TTC549 (cell line): ENCODE measurements around the gene PHF10.
"Not testable (repeated sequence)": the region's sequence is repeated elsewhere in the genome, so short reads cannot be mapped to it uniquely, and the experiment has no call there.

Experiments used
- FAIRE-seq: peaks from 2 replicates; lab custom pipeline; 2012; peaks lifted over from hg19 to GRCh38; lab: Jason Lieb, UNC

Gene PHF10

GRCh38 chr6:169723200-169723909, 945 bp downstream of the PHF10 start:
- FAIRE-seq: no peak

DNA sequence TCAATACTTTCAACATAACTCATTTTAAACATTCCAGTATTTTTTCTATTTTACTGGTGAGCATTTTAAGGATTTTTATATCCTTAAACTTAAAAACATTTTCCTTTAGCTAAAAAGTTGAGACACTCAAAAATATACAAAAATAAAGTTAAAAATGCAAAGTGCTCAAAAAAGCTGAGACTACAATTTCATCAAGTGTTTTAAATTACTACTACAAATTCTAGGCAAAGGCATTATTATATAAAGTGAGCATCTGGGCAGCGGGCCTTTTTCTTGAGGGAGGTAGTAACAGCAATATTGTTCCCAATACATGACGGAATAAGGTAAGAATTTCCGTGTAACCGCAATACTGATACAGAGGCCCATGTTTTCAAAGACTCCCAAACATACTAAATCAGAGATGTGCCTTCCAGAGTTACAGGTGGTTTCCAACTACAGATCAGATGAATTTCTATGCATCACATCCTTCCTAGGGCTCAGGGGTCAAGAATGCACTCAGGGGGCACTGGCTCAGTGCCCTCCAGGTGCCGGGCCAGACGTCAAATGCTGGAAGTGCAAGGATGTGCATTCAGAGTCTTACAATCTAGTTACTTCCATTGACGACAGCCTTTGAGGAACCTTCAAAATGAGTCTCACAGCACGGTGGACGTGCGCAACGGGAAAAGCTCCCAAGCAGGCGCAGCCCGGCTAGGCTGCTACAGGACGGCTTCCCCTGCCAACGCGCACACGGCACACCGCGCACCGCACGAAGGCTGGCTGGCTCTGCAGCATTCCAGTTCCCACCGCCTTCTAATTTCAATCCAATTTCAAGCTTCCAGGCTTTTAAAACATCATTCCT, 1.7 kb downstream of the PHF10 start:
- no peak for FAIRE-seq

GRCh38 chr6:169720207-169720855, 4.0 kb downstream of the PHF10 start:
- FAIRE-seq: no peak

GRCh38 chr6:169719117-169719516, 5.2 kb downstream of the PHF10 start:
- FAIRE-seq: no peak

DNA sequence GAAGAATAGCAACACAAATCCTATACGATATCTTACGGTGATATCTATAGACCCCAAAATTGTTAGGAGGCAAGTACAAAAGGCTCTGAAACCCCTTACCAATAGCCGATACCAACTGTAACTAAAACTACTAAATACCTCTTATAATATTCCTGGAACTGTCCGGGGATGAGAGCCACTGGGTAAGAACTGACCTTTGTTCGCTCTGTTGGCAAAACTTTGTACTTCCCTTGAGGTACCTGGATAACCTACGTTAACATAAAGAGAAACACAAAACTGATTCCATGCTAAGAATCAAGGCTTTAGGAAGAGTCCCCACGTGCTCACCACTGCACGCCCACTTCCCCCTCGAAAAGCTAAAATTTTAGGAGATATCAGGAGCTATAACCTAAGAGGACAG, 9.7 kb downstream of the PHF10 start:
- FAIRE-seq: no peak

GRCh38 chr6:169714178-169714577, 10.1 kb downstream of the PHF10 start:
- FAIRE-seq: no peak

DNA sequence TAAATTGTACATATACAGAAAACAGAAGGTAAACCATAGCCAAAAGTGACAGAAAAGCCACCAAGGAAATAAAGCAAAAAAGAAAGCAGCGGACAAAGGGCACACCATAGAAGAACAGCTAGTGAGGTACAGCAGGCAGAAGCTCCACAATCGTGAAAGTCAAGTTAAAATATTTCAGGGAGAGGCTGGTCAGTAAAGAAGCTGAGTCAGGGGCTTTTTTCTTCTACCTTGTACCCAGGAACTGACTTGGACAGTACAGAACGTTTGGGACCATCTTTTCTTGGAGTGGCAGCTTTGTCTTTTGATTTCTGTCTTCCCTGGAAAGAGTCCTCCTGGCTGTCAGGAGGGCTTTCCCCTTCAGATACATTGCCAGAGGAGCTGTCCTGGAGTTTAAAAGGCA, 14.3 kb downstream of the PHF10 start:
- FAIRE-seq: no peak

DNA sequence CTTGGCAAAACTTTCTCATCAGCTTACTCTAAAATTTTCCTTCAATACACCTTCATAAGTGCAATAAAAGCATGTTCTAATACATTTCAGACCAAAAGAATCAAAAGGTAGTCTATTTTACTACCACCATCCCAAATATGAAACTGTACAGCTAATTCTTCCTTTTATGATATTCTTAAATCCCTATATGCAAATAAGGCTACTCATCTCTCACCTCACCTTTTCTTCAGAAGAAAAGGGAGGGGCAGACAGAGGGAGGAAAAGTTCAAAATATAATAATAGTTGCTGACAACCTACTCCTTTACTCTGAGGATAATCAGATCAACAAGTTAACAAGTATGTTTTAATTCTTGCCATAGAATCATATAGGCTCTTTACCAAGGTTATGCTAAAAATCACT, 15.0 kb downstream of the PHF10 start:
- no peak for FAIRE-seq

GRCh38 chr6:169707772-169708171, 16.5 kb downstream of the PHF10 start:
- FAIRE-seq: no peak

DNA sequence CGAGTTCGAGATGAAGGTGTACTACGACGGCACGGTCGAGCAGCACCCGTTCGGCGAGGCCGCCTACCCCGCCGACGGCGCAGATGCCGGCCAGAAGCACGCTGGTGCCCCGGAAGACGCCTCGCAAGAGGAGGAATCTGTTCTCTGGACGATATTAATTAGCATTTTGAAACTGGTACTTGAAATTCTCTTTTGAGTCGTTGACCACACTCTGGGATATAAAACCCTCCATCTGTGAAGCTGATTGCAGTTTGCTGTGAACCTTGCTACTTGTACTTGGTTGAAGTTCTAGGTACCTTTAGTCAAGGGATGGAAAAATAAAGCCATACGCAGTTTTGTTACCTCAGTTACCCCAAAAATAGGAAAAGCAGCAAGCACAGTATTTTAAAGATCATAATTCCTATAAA, 21.5 kb downstream of the PHF10 start:
- FAIRE-seq: no peak

DNA sequence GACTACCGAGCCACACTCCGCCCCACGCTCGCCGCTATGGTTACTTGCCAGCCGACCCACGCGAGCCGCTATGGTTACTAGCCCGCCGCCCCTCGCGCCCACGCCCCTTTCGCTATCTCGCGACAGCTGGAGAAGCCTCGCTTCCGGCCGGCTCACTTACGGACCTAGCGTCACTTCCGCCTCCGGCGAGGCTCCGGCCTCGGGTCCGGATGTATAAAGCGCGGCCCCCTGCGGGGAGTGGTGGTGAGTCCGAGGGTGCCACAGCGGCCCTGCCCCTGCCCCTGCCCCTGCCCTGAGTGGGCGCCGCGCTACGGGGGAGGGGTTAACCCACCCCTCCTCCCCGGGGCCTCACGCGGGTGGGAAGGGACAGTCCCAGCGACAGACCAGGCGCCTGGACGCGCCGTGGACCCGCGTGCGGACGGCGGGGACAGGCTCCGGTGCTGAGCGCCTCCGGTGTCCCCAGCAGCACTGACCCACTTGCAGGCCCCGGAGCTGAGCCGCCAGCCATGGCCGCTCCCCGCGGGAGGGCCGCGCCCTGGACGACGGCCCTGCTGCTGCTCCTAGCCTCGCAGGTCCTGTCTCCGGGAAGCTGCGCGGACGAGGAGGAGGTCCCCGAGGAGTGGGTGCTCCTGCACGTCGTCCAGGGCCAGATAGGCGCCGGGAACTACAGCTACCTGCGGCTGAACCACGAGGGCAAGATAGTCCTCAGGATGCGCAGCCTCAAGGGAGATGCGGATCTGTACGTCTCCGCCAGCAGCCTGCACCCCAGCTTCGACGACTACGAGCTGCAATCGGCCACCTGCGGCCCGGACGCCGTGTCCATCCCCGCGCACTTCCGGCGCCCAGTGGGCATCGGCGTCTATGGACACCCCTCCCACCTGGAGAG, 22.1 kb downstream of the PHF10 start, which contains the start of the genes C6orf120 and WDR27:
TSS of gene C6orf120 (plus strand) at position 173 of the 886 bp plus-strand sequence. CDS start at position 507, 334 bp downstream.
TSS of gene WDR27 (minus strand) at position 76 of the 886 bp plus-strand sequence. CDS start 13,024 bp downstream, outside the sequence.
- no peak for FAIRE-seq

DNA sequence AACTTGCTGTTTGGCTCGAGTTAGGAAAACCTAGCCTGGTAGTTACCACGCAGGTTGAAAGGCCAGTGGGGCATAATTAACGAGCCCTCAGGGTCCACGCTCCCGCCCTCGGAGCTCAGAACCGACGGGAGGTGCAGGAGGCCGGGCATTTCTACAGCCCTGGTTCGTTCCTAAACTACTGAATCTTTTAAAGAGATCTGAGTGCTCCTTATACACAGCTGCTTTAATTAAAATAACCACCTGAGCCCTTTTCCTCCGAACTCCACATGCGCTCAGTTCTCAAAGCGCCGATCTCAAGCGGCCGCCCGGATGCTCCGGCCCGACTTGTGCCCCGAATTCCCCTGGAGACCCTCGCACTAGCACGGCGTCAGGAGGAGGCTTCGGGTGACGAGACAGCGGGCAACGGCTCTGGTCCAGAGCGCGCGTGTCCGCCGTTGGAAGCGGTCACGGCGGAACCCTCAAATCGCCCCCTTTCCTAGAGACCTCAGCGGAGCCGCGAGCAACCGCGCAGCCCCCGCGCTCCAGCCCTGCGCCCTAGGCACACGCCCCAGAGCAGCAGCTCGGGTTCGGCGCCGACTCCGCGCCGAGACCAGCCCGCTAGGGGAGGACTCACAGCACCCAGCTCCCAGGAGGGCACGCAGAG, 22.9 kb downstream of the PHF10 start:
- no peak for FAIRE-seq

DNA sequence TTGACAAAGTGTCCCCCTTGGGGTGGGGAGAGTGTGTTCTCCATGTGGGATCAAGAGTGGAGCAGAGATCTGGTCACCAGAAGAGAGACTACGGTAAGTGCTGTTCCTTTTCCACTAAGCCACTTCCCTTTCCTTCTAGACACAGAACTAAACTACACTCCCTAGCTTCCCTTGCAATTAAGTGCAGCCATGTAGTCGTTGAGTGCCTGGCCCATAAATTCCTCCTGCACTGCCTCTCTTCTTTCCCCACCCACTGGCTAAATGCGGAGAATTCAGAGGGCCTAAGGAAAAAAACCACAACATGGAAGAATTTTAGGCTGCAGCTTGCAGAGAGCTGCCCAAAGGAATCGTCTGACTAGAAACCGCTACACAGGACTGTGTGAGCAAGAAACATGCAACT, 24.0 kb downstream of the PHF10 start:
- no peak for FAIRE-seq

DNA sequence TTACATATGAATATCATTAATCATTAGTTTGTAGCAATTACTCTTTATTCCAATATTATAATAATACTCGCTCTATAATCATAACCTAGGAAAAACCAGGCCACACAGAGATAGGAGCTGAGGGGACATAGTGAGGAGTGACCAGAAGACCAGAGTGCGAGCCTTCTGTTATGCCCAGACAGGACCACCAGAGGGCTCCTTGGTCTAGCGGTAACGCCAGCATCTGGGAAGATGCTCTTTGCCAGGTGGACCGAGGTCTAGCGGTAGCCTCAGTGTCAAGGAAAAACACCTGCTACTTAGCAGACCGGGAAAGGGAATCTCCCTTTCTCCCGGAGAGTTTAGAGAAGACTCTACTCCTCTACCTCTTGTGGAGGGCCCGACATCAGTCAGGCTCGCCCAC, 27.2 kb downstream of the PHF10 start:
- not testable (repeated sequence) for FAIRE-seq

GRCh38 chr6:169695131-169695530, 29.2 kb downstream of the PHF10 start:
- no peak for FAIRE-seq

GRCh38 chr6:169692516-169692915, 31.8 kb downstream of the PHF10 start:
- no peak for FAIRE-seq

DNA sequence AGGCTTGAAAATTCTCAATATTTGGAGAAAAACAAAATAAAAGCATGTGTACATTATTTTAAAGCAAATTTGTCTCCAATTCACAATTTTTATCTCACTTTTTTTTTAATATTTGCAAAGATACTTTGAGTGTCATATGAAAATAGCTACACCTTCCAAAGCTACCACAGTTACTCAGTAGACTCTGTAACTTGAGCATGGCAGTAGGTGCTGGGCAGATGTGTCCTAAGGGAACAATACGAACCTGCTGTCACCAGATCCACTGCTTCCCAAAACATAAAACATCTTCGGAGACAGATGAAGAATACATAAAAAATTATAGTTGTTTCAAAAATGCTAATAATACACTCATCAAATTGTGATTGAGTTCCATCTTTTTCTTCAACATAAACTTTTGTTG, 33.0 kb downstream of the PHF10 start:
- FAIRE-seq: no peak

DNA sequence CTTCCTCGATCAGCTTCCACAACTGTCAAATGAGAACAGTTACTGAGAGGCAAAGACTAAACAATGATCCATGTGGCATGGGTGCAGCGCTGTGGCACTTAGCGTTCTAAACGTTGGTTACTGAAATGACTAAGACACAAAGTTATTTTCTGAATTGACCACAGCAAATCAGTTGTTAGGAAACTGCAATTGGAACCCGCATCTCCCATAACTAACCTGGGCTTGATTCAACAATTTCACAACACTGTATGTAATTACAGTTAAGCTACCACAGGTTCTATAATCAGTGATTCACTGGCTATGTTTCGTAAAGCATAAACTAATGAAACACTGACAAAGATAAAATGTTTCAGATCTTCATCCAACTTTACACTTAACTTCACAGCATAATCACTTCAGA, 35.0 kb downstream of the PHF10 start:
- no peak for FAIRE-seq

- FAIRE-seq: no peak
These were observed 38.4 kb downstream of the PHF10 start for GRCh38 chr6:169685860-169686259.

DNA sequence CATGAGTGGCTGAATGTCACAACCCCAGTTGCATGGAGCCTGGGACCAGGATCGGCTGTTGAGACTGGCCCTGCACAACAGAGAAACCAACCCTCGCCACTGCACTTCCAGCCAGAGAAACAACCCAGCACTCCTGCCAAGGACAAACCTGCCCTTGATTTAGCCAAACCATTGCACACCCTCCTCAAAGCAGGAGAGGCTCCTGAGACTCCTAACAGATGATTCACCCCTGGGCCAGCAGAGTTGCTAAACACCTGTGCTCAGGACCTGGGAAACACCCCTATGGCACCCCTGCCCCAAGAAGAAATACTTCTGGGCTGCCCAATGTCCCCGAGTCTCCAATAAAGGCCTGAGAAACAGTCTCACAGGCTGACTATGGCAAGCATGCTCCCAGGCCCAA, 40.2 kb downstream of the PHF10 start:
- no peak for FAIRE-seq

DNA sequence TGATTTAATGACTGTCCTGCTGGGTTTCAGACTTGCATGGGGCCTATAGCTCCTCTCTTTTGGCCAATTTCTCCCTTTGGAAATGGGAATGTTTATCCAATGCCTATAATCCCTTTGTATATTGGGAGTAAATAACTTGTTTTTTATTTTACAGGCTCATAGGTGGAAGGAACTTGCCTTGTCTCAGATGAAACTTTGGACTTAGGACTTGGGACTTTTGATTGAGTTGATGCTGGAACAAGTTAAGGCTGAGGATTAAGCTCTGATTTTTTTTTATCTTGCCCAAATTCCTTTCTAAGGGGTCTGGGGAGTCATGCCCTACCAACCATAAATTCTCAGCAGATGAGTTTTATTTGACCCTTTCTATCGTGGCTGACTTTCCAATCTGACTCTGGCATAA, 46.0 kb downstream of the PHF10 start:
- FAIRE-seq: no peak
